H4 (cell line): Measurements from ENCODE around the gene ANKS1A. TPM values are rescaled to one million over a fixed set of nuclear protein-coding genes. Genes with fewer than 3 reads are reported as not detected.
"Not testable (repeated sequence)": the region's sequence is repeated elsewhere in the genome, so short reads cannot be mapped to it uniquely, and the experiment has no call there.

ENCODE experiments used
- DNase-seq: peaks from one replicate; pipeline ENCODE4 v3.0.0-alpha.2; 2015; ENCODE audit warnings: low spot score
- total RNA-seq: library from RNA; depleted of rRNA; stranded (reverse); fragments of >200 nt; shearing (Covaris generic); gene quantifications from 2 replicates; pipeline ENCODE4 v1.2.3, GENCODE V29; 2014

Gene ANKS1A
- total RNA-seq, 1 experiment from 2014 or later: 8.8 TPM

DNA sequence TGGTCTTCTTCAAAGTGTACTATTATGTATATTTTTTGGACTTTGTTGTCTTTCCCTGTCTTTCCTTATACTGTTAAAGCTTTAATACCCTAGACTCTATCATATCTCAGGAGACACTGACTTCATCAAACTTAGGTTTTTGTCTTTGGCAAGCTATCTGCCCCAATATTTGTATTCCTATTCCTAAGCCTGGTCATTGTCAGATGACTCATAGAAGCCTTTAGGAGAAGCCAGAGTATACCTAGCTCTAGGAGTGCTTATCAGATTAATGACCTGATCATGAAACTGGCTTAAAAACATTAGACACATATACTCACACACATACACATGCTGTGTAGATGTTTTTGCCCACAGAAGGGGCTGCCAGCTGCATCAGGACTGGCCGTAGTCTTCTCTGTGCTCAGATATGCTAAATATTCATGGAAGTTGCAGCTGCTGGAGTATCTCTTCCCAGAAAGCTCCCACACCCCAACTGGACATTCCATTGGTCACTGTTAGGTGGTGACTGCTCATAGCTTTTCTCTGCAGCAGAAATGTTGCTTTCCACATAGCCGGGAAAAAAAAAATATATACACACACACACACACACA, 102.0 kb downstream of the ANKS1A start:
- DNase-seq: no peak

DNA sequence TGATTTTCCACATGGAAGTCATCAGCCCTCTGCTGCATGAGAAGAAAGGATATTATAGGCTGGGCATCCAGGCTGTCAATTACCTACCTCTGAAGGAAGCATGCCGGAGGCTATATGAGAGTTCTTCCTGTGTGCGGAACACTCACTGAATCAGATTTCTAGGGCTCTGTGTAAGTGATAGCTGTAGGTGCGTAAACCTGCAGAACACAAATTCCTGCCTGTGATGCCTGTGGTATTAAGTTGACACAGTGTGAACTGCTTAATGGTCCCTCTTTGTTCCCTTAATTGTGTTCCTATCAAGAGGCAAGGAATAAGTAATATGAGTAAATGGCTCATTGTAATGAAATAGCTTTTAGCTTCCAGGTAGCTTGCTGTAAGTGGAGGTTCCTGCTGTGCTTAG, 103.3 kb downstream of the ANKS1A start:
- DNase-seq: no peak

DNA sequence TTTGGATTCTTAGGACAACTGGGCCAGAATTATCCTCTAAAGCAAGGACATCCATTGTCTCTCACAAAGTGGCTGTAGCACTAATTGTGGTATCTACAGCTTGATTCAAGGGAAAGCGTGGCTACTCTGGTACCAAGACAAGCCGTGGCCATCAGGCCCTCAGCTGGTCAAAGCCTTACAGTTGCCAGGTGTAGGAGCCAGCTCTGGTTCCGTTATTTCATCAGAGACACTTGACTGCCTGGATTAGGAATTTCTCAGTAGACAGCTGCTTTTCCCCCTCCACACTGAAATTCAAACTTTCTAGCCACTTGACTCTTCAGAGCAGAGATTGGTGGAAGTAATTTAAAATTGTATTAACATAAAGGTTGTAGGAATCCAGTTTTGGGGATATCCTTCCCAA, 104.2 kb downstream of the ANKS1A start:
- DNase-seq: no peak

DNA sequence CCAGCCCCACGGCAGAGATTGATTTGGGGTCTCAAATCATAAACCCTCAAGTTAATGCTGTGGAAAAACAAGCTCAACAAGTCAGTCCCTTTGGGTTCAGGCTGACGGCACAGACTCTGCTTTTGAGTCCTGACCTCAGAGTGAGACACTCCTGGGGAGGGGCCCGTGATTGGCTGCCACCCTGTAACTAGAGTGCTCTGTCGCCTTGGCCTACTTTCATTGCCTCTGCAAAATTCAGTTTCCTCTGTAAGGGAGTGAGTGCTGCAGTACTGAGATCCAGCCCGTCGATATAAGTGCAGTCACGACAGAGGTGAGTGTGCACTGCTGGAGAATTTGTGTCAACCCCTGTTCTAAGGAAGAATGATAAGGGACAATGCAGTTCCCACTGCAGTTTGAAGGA, 105.6 kb downstream of the ANKS1A start:
- no peak for DNase-seq

DNA sequence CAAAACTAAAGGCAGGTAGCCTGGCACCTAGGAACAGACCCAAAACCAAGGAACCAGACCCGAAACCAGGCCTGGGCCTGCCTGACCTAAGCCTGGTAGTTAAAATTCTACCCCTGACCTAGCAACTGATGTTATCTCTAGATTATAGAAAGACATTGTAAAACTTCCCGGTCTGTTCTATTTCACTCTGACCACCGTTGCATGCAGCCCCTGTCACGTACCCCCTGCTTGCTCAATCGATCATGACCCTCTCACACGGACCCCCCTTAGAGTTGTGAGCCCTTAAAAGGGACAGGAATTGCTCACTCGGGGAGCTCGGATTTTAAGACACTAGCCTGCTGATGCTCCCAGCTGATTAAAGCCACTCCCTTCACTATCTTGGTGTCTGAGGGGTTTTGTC, 109.4 kb downstream of the ANKS1A start:
- DNase-seq: not testable (repeated sequence)

DNA sequence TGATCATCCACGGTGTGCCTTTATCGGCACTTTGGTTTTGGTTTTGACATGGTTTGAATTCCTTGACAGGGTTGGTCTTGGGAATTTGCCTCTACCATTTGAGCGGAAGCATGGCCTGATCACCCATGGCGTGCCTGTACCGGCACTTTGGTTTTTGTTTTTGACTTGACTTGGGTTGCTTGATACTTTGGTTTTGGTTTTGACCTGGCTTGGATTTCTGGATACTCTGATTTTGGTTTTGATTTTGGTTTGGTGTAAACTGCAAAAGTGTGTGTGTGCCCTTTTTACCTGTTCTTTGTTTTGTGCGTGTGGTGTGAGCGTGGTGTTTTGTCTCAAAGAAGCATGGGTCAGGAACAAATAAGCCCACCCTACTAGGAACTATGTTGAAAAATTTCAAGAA, 110.1 kb downstream of the ANKS1A start:
- DNase-seq: not testable (repeated sequence)

DNA sequence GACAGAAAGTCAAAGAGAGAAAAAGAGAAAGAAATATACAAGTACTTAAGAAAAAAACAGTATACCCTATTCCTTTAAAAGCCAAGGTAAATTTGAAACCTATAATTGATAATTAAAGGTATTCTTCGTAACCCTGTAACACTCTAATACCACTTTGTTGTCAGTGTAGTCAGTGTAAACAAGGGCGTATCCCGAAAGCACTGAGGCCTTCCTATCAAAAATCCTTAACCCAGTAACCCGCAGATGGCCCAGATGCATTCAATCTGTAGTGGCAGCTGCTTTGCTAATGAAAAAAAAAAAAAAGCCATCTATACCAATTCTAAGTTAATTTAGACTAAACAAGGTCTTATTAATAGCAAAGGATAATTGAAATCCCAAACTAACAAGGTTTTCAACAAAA, 110.9 kb downstream of the ANKS1A start:
- DNase-seq: not testable (repeated sequence)

DNA sequence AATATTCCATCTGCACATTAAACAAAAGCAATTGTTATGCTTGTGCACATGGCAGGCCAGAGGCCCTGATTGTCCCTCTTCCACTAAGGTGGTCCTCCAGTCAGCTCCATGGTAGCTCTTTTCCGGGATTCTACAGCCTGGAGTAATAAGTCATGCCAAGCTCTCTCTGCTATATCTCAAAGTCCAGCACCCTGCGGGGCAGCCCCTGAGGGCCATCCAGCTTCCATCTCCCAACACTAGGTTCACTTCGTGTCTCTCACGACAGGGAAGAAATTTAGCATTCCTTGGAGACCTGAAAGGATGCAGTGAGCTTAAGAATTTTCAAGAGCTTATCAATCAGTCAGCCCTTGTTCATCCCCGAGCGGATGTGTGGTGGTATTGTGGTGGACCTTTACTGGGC, 112.3 kb downstream of the ANKS1A start:
- DNase-seq: not testable (repeated sequence)

DNA sequence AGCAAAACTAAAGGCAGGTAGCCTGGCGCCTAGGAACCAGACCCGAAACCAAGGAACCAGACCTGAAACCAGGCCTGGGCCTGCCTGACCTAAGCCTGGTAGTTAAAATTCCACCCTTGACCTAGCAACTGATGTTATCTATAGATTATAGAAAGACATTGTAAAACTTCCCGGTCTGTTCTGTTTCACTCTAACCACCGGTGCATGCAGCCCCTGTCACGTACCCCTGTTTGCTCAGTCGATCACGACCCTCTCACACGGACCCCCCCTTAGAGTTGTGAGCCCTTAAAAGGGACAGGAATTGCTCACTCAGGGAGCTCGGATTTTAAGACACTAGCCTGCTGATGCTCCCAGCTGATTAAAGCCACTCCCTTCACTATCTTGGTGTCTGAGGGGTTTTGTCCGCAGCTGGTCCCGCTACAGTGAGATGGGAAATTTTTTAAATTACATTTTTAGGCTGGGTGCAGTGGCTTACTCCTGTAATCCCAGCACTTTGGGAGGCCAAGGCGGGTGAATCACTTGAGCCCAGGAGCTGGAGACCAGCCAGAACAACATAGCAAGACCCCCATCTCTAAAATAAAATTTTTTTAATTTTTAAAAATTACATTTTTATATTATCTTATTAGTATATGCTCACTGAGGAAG, 115.0 kb downstream of the ANKS1A start:
- DNase-seq: not testable (repeated sequence)

DNA sequence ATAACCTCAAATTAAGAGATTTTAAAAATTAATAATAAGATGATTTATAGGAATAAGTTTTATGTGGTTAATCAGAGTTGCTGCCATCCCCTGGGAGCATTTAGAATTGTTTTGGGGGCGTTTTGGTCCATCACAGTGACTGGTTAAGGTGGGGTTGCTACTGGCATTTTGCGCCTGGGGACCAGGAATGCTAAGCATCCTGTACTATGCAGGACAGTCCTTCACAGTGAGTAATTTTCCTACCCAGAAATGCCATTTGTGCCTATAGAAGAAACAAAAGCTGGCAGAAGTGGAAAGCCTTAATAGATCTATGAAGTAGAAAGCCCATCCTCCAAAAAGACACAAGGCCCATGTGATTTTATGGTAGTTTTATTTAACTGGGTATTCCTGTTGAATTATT, 118.0 kb downstream of the ANKS1A start:
- DNase-seq: no peak

DNA sequence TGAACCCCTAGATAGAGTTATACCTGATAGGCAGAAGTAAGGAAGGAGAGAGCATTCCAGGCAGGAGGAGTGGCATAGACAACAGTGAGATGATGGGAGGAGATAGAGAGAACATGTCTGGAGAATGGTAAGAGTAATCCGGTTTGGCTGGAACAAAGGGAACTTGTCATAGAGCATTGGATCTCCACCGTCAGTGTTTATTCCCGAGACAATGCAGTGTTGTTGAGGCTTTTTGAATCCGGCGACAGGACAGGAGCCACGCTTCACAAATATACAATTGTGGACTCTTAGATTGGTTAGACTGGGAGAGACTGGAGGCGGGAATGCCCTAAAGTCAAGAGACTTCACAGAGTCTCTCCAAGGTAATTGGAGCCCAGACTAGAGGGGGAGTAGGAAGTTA, 119.8 kb downstream of the ANKS1A start:
- no peak for DNase-seq

DNA sequence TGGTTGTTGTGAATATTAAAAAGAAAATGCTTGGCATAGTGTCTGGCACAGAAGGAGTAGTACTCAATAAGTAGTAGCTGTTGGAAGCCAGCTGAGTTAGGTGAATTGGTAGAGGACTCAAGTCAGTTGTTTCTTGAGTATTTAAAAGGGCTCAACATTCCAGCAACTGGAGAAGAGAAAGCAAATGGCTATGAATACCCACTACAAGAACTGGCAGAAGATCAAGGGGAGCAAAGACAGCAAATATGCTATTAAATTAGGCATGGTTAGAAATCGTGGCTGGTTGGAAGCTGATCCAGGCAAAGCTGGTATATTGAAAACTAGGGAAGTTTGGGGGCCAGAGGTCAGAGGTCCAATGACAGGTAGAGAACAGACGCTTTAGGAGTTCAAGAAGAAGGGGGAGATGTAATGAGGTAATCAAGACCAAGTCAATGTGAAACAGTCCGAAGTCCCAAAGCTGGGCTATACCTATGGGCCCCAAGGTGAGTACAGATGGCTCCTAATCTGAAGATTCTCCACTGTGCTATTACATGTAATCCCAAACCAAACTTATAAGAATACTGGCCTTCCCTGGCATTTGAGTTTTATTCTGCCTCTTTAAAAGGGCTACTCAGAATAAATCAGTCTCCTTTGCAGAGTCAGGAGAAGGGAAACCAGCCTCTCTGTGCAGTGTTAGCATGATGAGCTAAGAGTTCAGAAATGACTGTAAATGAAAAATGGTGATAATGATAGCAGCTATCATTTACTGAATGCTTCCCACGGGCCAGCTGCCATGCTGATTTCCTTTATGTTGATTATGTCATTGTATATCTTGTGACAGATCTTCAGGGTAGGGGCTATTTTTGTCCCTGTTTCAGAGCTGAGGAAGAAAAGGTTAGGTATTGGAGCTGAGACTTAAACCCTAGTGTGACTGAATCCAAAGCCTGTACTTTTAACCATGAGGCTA, 122.3 kb downstream of the ANKS1A start:
- no peak for DNase-seq

DNA sequence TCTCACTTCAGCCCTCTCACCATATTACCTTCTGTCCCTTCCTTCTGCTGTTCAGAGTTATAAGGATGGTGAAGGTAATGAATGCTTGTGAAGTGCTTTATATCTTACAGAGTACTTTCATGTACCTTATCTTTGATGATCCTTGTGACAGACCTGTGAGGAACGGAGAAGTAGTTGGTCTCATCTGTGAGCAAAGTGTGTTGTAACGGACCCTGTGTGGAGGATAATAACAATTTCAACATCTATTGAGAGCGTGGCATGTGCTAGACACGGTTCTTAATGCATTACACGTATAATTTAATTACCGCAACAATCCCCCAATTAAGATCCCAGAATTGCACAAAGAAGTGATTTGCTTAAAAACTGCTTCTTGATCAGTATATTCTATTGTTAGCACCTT, 124.6 kb downstream of the ANKS1A start:
- no peak for DNase-seq

DNA sequence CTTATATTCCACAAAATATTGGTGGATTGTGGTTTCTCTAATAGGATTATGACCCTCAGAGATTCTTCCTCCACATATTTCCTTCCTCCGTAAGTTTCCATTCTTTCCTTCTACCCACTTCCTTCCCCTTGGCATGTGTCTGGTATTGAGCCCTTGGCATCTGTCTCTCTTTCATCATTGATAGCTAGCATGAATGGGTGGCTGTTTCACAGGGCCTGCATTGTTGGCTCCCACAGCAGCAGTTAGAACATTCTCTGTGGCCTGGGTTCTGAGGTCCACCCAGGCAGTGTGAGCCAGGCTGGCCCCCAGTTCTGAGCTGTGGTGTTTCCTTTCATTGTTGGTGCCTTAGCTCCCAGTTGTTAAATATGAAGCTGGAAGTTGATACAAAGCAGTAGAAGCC, 125.3 kb downstream of the ANKS1A start:
- DNase-seq: no peak

DNA sequence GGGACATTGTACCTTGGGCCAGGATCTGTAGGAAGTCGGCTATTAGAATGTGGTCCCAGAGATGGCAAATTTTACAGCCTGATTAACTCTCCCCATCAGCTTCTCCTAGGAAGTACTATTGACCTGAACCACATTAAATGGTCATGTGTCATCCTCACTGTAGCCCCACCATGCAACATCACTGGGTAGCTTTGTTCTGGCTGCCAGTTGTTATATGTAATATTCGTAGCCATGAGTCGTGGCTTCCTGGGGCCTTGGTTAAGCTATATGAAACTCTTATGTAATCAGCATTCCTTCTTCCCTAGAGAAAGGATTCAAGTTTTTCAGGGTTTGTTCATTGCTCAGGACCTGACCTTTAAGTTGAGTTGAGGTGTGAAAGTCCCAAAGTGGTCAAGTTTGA, 125.7 kb downstream of the ANKS1A start:
- no peak for DNase-seq

DNA sequence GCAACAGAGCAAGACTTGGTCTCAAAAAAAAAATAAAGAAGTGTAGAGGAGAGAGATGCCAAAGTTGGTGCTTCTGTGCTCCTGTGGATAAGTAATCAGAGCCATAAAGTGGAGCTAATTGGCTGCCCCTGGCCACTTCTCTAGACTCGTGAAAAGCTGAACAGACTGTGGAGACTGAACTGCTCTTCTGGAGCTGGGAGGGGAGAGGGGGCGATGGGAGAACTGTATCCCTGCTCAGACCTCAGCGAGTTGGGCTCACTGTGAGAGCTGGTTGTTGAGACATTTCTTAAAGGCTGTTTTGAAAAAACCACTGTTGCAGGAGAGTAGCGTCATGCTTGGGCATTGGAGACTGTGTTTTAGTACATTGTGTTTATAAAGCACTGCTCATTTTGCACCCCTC, 126.4 kb downstream of the ANKS1A start:
- DNase-seq: no peak

DNA sequence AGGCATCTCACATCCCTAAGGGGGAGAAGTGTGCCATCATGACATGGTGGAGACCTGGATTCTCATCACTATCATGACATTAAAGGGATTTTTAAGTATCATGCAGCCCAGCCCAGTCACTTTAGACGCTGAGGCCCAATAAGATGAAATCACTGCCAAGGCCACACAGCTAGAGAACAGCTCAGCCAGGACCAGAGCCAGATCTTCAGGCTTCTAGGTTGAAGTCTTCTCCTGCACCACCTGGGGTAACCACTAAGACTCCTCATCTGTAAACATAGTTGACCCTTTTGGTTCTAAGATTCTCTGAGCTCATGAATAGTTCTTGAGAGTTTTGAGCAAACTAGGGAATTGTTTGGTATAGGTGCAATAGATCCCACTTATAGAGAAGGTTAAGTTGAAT, 126.9 kb downstream of the ANKS1A start:
- no peak for DNase-seq

DNA sequence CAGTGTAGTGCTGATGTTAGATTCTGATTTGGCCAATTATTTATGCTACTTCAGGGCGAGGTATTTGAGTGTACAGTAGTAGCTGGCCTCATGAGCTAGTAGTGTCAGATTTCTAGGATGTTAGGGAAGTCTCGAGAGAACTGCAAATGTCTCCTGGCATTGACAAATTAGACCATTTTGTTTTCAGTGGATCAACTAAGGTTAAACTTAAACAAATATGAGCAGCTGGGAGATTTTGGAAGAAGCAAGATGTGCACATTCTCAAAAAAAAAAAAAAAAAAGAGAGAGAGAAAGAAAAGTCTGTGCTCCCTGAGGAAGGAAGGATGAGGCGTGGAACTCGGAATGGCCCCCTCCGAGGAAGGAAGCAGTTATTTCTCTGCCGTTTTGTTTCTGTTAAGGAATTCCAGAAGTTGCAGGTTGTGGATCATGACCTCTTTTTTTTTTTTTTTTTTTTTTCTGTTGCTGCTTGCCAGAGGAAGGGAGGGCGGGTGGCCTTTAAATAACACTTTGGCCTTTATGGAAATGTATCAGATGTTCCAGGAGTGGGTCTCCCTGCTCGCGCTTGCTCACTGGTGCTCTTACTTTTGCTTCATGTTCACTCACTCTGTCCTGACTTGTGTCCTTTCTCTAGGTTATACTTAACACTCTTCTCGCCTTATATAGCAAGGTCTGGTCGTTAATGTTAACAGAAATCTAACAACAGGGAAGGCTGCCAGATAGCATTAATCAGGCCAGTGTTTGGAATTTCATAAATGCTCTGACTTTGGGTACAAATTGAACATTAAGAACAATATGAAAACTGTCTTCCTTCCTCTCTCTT, 127.7 kb downstream of the ANKS1A start:
- peak; percentile 50 for DNase-seq

DNA sequence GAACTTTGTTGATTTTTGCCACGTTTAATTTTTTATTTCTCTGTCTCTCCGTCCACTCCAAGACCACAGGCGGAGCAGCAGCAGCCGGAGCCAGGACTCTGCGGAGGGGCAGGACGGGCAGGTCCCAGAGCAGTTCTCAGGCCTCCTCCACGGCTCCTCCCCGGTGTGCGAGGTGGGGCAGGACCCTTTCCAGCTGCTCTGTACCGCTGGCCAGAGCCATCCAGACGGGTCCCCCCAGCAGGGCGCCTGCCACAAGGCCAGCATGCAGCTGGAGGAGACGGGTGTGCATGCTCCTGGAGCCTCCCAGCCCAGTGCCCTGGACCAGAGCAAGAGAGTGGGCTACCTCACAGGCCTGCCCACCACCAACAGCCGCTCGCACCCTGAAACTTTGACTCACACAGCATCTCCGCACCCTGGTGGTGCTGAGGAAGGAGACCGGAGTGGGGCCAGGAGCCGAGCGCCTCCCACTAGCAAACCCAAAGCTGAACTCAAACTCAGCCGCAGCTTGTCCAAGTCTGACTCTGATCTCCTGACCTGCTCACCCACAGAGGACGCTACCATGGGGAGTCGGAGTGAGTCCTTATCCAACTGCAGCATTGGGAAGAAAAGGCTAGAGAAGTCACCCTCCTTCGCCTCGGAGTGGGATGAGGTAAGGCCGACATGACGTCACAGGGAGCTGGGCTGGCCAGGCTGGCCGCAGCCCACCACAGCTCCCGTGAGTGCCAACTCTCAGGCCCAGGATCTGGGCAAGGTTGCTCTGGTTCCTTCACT, 128.5 kb downstream of the ANKS1A start:
- no peak for DNase-seq

DNA sequence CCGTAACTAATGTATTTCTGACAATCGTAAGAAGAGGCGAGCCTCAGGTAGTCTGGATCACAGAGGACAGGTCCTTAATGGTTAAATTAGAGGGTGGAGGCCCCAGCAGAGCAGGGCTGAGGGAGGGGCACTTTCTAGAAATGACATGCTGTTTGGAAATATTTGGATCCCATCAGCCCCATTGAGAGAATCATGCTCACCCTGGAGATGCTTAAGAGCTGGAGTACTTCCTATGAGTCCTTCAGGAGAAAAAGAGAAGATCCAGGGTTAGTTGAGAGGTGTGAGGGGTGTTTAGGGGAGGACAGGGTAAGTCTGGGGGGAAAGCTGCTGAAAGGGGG, 129.1 kb downstream of the ANKS1A start:
- no peak for DNase-seq

DNA sequence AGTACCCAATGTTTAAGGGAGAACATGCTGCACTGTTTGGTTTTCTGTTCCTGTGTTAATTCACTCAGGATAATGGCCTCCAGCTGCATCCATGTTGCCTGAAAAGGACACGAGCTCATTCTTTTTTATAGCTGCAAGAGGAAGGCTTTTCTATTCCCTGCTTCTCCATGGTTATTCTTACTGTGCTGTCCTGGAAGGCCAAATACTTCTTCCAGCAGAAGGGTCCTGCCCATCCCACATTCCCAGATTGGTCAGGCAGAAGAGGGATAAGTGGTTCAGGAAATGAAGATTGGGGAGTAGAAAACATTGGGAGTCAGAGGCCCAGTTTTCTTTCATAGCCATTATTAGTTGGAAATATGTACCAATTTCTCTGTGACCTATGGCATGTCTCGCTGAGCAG, 129.7 kb downstream of the ANKS1A start:
- no peak for DNase-seq
